ENCODE data around the gene ZNF169.

- TF ChIP-seq, protein P1, sequence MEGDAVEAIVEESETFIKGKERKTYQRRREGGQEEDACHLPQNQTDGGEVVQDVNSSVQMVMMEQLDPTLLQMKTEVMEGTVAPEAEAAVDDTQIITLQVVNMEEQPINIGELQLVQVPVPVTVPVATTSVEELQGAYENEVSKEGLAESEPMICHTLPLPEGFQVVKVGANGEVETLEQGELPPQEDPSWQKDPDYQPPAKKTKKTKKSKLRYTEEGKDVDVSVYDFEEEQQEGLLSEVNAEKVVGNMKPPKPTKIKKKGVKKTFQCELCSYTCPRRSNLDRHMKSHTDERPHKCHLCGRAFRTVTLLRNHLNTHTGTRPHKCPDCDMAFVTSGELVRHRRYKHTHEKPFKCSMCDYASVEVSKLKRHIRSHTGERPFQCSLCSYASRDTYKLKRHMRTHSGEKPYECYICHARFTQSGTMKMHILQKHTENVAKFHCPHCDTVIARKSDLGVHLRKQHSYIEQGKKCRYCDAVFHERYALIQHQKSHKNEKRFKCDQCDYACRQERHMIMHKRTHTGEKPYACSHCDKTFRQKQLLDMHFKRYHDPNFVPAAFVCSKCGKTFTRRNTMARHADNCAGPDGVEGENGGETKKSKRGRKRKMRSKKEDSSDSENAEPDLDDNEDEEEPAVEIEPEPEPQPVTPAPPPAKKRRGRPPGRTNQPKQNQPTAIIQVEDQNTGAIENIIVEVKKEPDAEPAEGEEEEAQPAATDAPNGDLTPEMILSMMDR (IDR thresholded peaks at IDR 0.05; ENCODE audit: borderline replicate concordance, extremely low read depth, low read length, poor library complexity, severe bottlenecking), result no peak
- no peak for TF ChIP-seq EZH2 (IDR thresholded peaks at IDR 0.05; ENCODE audit: borderline replicate concordance, low read depth, low read length, severe bottlenecking)
Measured at GRCh38 chr9:94269264-94269663, 10.2 kb downstream of the ZNF169 start.

All from DND-41 (cell line).